Activated T-helper 17 cell treated with anti-CD3 and anti-CD28 coated beads, Interleukin-2, amount 50 U/mL, for 72 hours (primary cell): ENCODE data around the gene FAP. TPM values are rescaled to one million over a fixed set of nuclear protein-coding genes. Genes with fewer than 3 reads are reported as not detected.

Source experiments
- total RNA-seq, 2 donors: library from RNA; stranded (reverse); gene quantifications; one replicate each; pipeline ENCODE4 v1.2.3, GENCODE V29; 2022

The FAP gene
- total RNA-seq, 2 donors from 2014 or later = not detected

Other genes with a start within 250 kb of the FAP start
- gene DPP4, start 169.2 kb downstream of the FAP start, total RNA-seq = 10 to 100 TPM; 34.6 to 97.7 TPM
- gene GCG, start 91.2 kb downstream of the FAP start, total RNA-seq = not detected
- 10 to 100 TPM; 24.8 to 26.7 TPM for gene IFIH1, start 75.2 kb upstream of the FAP start, total RNA-seq
- 10 to 100 TPM; 23.4 to 31.2 TPM for gene GCA, start 100.7 kb upstream of the FAP start, total RNA-seq